GM04504 (cell line): Measurements from ENCODE around the gene PRDM16.

Source experiments
- DNase-seq: peaks from one replicate; pipeline ENCODE4 v3.0.0-alpha.2; 2012; ENCODE audit warnings: low read depth

Gene PRDM16

DNA sequence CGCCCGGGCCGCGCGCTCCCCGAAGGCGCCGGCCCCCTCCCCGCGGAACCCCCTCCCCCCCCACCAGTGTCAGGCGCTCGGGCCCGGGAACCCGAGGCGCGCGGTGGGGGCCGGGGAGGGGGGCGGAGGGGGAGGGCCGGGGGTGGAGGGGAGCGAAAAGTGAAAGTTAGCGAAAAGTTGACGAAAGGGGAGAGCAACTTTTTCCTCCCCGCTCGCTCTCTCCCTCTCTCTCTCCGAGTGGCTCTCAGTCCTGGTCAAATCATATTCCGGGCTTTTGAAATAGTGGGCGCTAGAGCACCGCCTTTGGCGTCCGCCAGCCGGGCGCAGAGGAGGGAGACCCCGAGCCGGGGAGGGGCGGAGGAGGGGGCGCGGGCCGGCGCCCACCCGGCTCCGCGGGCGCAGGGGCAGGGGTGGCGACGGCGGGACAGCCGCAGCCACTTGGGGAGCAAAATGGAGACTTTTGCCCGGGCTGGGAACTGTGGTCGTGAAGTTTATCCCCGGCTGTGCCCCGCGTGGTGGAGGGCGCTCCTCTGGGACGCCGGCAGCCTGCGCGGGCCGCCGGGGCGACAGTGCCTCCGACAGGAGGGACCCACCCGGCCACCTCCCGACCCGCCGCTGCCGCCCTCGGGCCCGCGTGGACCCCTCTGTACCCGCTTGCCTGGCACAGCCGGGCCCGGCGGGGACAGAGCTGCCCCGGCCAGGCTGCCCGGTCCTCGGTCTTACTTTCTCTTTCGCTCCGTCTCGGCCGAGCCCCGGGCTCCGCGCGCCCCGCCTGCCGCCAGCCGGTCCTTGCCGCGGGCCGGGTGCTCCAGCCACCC, 697 bp downstream of the PRDM16 start:
- DNase-seq, result peak; percentile 8

GRCh38 chr1:3070309-3070643, 1.3 kb downstream of the PRDM16 start:
- no peak for DNase-seq

DNA sequence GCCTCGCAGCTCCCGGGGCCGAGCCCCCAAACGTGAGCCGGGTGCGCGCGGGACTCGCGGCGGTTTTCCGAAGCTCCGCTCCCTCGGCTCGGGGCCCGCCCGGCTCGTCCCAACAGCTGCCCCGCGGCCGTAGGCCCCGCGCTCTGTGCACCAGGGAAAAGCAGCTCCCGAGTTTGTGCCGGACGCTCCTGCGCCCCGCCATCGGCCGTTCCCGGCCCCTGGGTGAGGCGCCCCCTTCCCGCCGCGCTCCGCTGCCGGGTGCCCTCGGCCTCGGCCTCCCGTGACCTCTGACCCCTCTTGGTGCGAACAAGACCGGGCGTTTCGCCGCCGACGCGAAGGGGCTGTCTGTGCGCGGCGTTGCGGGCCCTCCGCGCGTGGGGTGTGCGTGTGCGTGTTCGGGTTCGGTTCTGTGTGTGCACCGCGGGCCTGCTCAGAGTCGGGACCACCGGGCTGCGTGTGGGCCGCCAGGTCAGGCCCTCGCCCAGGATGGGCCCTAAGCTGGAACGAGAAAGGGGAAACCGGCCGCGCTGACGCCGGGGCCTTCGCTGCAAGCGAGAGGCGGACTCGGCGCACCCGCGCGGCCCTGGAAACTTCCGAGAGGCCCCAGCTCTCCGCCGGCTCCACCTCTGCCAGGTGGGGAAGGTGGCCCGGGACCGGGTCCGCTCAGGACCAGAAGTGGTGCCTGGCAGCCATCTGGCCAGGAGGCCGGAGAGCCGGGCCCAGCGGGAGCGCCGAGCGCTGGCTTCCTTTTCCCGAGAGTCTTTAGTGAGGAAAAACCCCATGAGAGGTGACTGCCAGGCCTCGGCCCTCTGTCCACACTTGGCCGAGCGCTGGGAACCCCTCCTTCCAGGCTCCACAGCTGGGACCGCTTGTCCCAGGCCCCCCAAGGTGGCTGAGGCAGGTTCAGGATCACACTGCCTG, 1.9 kb downstream of the PRDM16 start:
- no peak for DNase-seq

- no peak for DNase-seq
Measured at GRCh38 chr1:3071565-3072390, 2.8 kb downstream of the PRDM16 start.

- no peak for DNase-seq
Measured at GRCh38 chr1:3072391-3073185, 3.6 kb downstream of the PRDM16 start.

DNA sequence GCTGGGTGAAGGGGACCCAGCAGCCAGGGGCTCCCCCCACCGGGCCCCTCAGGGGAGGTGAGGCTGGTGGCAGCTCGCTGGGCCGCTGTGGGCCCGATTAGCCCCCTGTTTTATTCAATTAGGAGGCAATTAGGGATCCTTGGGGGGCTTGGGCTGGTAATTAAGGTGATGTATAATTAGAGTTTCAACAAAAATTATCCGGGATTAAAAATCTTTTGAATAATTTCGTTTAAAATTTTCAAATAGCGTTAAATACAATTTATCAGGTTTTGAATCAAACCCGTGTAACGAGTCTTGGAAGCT, 4.1 kb downstream of the PRDM16 start:
- no peak for DNase-seq

- DNase-seq, result no peak
Measured at GRCh38 chr1:3073489-3074296, 4.7 kb downstream of the PRDM16 start.

DNA sequence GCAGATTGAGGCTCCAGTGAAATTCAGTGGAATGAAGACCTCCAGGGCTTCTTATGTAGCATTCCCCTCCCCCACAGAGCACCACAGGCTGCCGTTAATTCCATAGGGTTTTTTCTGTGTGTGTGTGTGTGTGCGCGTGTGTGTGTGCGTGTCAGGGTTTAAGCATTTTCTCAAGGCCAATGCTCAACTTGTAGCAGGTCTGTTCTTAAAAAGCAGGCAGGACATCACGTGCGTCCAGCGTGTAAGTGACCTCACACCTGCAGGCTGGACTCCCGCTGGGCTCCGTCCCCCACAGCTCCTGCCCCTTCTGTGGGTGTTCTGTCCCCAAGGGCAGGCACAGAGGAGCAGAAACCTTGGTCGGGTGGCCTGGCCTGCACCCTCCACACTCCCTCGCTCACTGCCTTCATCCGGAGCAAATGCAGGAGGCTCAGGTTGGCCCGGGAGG, 5.3 kb downstream of the PRDM16 start:
- no peak for DNase-seq

- DNase-seq, result no peak
Measured at GRCh38 chr1:3074800-3075199, 5.8 kb downstream of the PRDM16 start.

DNA sequence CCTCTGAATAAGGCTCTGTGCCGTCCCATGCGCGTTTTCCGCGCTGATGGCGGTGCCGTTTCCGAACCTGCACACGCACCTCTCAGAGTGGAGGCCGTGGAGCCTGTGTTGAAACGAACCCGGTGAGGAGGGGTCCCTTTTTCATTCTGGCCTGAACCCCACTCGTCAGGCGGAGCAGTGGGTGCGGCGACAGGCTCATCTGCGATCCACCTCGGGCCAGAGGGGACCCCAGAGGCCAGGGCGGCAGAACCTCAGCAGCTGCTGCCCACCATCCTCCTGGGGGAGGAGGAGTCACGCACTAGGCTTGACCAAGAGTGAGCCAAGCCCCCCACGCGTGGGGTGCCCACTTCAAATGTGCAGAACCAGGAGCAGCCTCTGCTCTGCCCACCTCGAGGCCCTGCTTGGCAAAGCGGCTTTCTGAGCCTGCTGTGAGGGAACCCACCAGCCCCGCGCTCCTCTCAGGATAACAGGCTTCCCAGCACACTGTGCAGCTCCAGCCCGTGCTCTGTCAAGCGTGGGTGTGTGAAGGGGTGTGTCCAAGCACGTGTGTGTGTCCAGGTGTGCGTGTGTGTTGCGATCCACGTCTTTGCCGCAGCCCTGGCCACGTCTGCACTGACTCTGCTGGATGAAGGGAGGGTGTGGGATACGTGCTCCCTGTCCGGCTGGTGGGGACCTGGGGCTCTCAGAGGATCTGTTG, 6.8 kb downstream of the PRDM16 start:
- no peak for DNase-seq

GRCh38 chr1:3076363-3076740, 7.3 kb downstream of the PRDM16 start:
- no peak for DNase-seq

DNA sequence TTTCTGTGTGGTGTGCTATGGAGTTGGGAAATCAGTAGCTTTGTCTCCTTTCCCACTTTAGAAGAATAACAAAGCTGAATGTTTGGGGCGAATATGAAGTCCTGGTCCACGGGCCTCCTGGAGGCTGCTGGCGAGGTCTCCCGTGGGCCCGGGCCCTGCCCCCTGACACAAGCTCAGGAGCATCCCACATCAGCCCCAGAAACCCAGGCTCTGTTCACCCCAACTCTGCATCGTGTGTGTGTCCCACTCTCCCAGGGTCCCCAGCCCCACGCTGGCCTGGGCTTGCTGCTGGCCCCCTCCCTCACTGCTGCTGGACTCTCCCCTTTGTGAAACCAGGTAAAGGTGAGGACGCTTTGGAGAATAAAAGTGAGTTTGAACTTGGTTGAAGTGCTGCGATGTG, 8.1 kb downstream of the PRDM16 start:
- no peak for DNase-seq

DNA sequence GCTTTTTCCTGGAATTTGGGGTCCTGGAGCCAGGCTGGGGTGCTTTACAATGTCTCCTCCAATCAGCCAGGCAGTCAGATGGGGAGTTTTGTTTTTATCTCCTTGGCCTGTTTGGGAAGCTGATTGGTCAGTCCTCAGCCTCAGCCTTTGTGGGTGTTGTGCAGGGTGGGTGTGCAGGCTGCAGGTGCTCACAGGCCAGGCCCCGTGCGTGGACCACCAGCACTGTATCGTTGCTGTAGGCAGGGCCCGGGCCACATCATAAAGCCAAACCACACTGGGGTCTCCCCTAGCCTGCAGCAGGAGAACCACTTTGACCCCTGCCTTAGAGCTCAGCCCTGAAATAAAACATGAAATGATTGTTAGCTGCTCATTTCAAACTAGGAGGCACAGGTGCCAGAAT, 8.6 kb downstream of the PRDM16 start:
- no peak for DNase-seq

DNA sequence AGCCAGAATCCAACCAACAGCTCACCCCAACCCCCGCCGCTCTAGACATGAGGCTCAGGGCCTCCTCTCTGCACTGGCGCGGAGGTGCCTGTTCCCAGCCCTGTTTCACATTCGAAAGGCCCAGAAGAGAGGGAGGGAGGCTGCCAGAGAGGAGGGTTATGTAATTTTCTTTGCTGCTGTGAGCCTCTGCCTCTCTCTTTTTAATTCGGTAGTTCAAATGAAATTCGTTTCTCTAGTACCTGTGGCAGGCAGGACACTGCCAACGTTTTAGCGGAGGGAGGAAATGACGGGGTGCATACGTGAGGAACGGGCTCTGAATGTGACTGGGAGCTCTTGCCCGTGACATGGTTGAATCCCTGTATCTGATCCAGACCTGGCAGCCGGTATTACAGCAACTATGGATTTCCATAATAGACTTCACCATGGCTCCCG, 9.4 kb downstream of the PRDM16 start:
- DNase-seq, result no peak

- no peak for DNase-seq
Measured at GRCh38 chr1:3078871-3079270, 9.9 kb downstream of the PRDM16 start.

DNA sequence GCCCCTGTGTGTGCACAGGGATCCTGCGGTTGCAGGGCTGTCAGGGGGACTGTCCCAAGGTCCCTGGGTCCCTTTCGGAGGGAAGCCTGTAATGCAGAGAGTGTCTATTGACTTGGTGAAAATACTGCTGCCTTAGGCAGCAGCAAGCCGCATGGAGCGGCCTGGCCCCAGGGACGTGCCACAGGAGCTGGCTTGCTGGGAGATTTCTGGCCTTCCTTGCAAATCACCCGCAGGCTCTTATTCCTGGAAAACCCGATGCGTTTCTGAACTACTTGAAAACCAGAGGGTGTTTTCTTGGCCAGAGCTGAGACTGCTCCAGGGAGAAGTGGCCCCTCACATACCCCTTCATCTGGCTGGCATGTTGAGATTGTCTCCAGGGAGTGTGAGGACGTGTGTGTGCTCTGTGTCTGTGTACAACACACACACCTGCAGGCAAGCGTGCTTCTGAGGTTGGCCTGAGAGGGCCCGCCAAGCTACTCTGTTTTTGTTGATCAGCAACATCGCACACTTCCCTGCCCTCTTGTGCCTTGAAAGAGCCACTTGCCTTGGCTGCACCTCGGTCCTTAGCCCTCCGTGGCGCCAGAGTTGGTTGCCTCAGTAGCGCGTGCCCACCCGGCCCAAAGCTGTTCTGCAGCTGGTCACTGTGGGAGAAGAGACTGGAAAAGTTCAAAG, 10.5 kb downstream of the PRDM16 start:
- DNase-seq, result no peak

GRCh38 chr1:3080053-3080955, 11.3 kb downstream of the PRDM16 start:
- DNase-seq, result no peak

DNA sequence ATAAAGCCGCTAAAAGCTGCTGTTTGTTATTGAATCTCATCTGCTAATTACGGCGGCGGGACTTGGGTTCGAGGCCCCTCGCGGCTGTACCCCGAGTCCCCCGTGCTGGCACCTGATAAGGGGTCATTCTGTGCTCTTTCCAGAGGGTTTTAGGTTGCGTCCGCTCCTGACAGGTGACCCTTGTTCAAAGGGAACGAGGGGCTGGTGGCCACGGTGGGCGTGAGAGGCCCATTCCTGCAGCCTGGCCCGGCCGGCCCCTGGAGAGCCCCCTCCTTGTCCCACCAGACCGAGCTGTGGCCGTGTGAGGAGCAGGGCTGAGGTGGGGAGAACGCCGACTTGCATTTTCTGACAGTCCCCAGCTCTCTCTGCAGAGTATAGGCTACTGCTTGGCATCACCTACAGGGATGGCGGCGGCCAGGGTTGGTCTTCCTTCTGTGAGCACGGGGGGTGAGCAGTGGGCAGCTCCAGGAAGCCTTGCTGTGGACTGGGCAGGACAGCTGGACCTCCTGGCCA, 12.2 kb downstream of the PRDM16 start:
- DNase-seq, result no peak
